ENCODE results near the gene MYRF. TPM values are rescaled to one million over a fixed set of nuclear protein-coding genes. Genes with fewer than 3 reads are reported as not detected.

Gene MYRF
- total RNA-seq, 1 donor, result 0.36 TPM

DNA sequence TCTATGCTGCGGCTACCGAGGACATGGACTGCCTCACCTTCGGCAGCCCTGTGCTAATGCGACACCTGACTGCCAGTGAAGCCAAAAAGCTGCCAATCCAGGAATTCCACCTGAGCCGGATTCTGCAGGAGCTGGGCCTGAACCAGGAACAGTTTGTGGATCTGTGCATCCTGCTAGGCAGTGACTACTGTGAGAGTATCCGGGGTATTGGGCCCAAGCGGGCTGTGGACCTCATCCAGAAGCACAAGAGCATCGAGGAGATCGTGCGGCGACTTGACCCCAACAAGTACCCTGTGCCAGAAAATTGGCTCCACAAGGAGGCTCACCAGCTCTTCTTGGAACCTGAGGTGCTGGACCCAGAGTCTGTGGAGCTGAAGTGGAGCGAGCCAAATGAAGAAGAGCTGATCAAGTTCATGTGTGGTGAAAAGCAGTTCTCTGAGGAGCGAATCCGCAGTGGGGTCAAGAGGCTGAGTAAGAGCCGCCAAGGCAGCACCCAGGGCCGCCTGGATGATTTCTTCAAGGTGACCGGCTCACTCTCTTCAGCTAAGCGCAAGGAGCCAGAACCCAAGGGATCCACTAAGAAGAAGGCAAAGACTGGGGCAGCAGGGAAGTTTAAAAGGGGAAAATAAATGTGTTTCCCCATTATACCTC, 43.6 kb downstream of the MYRF start:
- Histone ChIP-seq H2AFZ (ENCODE audit: low read length) (no peak overlapping the region), H3K9me3 (ENCODE audit: low read depth, low read length) (no peaks in the 10 kb centered on the region), H3K4me1 (ENCODE audit: insufficient read depth, low read length) (peaks cover 14% of the 10 kb centered on the region), H3K4me2 (ENCODE audit: insufficient read depth, low read length) (no peak overlapping the region), H3K27ac (ENCODE audit: low read depth, low read length) (no peak overlapping the region), H3K4me3 (ENCODE audit: insufficient read depth, low read length) (no peak overlapping the region), H4K20me1 (ENCODE audit: insufficient read depth, low read length) (no peaks in the 10 kb centered on the region), H3K27me3 (ENCODE audit: insufficient read depth, low read length) (no peaks in the 10 kb centered on the region), H3K79me2 (ENCODE audit: insufficient read depth, low read length) (peaks cover 82% of the 10 kb centered on the region), H3K36me3 (ENCODE audit: insufficient read depth, low read length) (peaks cover 13% of the 10 kb centered on the region)
- TF ChIP-seq, protein P1, sequence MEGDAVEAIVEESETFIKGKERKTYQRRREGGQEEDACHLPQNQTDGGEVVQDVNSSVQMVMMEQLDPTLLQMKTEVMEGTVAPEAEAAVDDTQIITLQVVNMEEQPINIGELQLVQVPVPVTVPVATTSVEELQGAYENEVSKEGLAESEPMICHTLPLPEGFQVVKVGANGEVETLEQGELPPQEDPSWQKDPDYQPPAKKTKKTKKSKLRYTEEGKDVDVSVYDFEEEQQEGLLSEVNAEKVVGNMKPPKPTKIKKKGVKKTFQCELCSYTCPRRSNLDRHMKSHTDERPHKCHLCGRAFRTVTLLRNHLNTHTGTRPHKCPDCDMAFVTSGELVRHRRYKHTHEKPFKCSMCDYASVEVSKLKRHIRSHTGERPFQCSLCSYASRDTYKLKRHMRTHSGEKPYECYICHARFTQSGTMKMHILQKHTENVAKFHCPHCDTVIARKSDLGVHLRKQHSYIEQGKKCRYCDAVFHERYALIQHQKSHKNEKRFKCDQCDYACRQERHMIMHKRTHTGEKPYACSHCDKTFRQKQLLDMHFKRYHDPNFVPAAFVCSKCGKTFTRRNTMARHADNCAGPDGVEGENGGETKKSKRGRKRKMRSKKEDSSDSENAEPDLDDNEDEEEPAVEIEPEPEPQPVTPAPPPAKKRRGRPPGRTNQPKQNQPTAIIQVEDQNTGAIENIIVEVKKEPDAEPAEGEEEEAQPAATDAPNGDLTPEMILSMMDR (IDR thresholded peaks at IDR 0.05; ENCODE audit: extremely low read depth, low read depth, low read length), result no peak
- no peak for DNase-seq (ENCODE audit: insufficient read length, low spot score, missing footprints)

DNA sequence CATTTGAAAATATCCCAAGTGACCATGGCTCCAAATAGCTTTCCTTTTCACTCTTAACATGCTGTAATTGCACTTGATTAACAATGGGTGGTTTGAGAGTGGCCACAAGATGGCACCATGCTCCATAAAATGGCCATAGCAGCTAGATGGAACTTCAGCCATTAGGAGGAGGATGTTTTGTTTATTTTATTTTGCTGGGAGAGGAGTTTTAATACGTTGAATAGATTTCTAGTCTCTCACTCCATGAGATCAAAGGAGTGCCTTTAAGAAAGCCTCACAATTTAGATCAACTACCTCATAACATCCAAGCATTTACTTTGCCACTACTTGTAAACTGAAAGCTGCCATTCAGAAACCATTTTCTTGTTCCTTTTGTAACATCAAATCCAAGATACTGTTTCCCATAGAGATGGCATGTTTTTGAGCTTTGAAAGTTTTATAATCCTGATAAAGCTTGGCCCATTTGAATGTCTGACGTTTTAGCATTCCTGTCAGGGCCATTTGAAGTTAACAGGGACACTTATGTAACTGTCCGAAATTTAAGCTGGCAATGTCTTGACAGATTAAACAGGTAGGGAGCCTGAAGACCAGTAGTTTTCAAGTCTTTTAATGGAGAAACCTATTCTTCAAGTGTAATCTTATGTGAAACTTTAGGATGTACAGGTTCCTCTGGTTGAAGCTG, 45.0 kb downstream of the MYRF start:
- H3K27ac ChIP-seq (ENCODE audit: low read depth, low read length), result peak overlapping the region; percentile 17
- H3K27me3 ChIP-seq (ENCODE audit: insufficient read depth, low read length), result no peaks in the 10 kb centered on the region
- no peak overlapping the region for H3K4me3 ChIP-seq (ENCODE audit: insufficient read depth, low read length)
- H3K36me3 ChIP-seq (ENCODE audit: insufficient read depth, low read length), result peaks cover 18% of the 10 kb centered on the region
- H3K9me3 ChIP-seq (ENCODE audit: low read depth, low read length), result no peaks in the 10 kb centered on the region
- H2AFZ ChIP-seq (ENCODE audit: low read length), result peak overlapping the region; percentile 72
- TF ChIP-seq, protein P1 (IDR thresholded peaks at IDR 0.05; ENCODE audit: extremely low read depth, low read depth, low read length), result peak; percentile 91
- H3K4me2 ChIP-seq (ENCODE audit: insufficient read depth, low read length), result peak overlapping the region; percentile 56
- peak; percentile 96 for DNase-seq (ENCODE audit: insufficient read length, low spot score, missing footprints)
- no peaks in the 10 kb centered on the region for H4K20me1 ChIP-seq (ENCODE audit: insufficient read depth, low read length)
- H3K4me1 ChIP-seq (ENCODE audit: insufficient read depth, low read length), result peaks cover 9% of the 10 kb centered on the region
- peaks cover 71% of the 10 kb centered on the region for H3K79me2 ChIP-seq (ENCODE audit: insufficient read depth, low read length)

DNA sequence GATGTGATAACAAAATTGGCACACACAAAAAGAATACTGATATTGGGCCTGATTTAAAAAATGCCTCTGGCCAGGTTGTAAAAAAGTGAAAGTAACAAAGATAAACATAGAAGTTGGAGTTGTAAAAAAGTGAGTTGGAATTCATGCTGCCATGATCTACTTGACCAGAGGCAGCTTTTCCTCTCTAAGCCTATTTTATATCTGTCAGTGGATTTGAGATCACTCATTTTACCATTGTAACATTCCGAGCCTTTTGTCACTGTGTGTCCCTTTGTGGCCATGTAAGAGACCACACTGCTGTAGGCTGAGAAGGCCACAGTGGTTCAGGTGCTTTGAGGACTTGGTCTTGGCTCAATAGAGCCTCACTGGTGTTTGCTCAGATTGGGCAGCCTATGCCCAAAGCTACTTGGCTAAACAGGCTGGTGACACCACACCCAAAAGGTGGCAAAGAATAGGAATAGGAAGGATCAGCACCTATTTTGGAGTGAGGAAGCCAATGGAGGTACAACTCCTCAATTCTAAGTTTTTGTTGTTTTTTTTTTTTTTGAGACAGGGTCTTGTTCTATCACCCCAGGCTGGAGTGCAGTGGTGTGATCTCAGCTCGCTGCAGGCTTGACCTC, 47.3 kb downstream of the MYRF start:
- DNase-seq (ENCODE audit: insufficient read length, low spot score, missing footprints), result no peak
- Histone ChIP-seq H3K36me3 (ENCODE audit: insufficient read depth, low read length) (peaks cover 32% of the 10 kb centered on the region), H3K27me3 (ENCODE audit: insufficient read depth, low read length) (no peaks in the 10 kb centered on the region), H3K27ac (ENCODE audit: low read depth, low read length) (no peak overlapping the region), H3K4me3 (ENCODE audit: insufficient read depth, low read length) (no peak overlapping the region), H3K4me1 (ENCODE audit: insufficient read depth, low read length) (peaks cover 11% of the 10 kb centered on the region), H2AFZ (ENCODE audit: low read length) (no peak overlapping the region), H4K20me1 (ENCODE audit: insufficient read depth, low read length) (no peaks in the 10 kb centered on the region), H3K79me2 (ENCODE audit: insufficient read depth, low read length) (peaks cover 58% of the 10 kb centered on the region), H3K4me2 (ENCODE audit: insufficient read depth, low read length) (no peak overlapping the region), H3K9me3 (ENCODE audit: low read depth, low read length) (no peaks in the 10 kb centered on the region)
- TF ChIP-seq, protein P1 (IDR thresholded peaks at IDR 0.05; ENCODE audit: extremely low read depth, low read depth, low read length), result no peak

Measured in osteoblast (primary cell).